GM19452 (cell line): Measurements from ENCODE around the gene PSME1.

Source experiments
- ATAC-seq: cut with Tn5 transposase; IDR thresholded peaks from one replicate; pipeline ENCODE4 v1.9.1; 2021; ENCODE audit not compliant: unreplicated experiment

The PSME1 gene

GRCh38 chr14:24129410-24129998 lies 6.5 kb upstream of the PSME1 start:
- no peak for ATAC-seq

- no peak for ATAC-seq
Observed at GRCh38 chr14:24130380-24130716, 5.6 kb upstream of the PSME1 start, which contains the start of gene FITM1. Gene FITM1, plus strand, starts transcription at chr14:24130659. Its CDS starts 905 bp downstream, at chr14:24131564.

GRCh38 chr14:24130717-24131548 lies 5.1 kb upstream of the PSME1 start:
- ATAC-seq = no peak

GRCh38 chr14:24131549-24131966 lies 4.4 kb upstream of the PSME1 start:
- no peak for ATAC-seq

- no peak for ATAC-seq
Observed at GRCh38 chr14:24132061-24132685, 3.8 kb upstream of the PSME1 start.

- ATAC-seq = no peak
Observed at GRCh38 chr14:24132976-24133375, 3.0 kb upstream of the PSME1 start.

- ATAC-seq = no peak
Observed at GRCh38 chr14:24133735-24134134, 2.3 kb upstream of the PSME1 start.

- peak; percentile 4 for ATAC-seq
Observed at GRCh38 chr14:24135584-24135833, 485 bp upstream of the PSME1 start.

GRCh38 chr14:24136684-24137528 lies 912 bp downstream of the PSME1 start:
- no peak for ATAC-seq

GRCh38 chr14:24137529-24138395 lies 1.8 kb downstream of the PSME1 start:
- no peak for ATAC-seq

GRCh38 chr14:24138396-24139271 lies 2.6 kb downstream of the PSME1 start:
- no peak for ATAC-seq

GRCh38 chr14:24139272-24139934 lies 3.4 kb downstream of the PSME1 start:
- no peak for ATAC-seq

GRCh38 chr14:24141097-24141880 lies 5.3 kb downstream of the PSME1 start, which contains the start of gene EMC9:
Gene EMC9, minus strand, starts transcription at chr14:24141591. Its CDS starts 287 bp downstream, at chr14:24141304.
- peak; percentile 82 for ATAC-seq

- no peak for ATAC-seq
Observed at GRCh38 chr14:24143511-24143910, 7.5 kb downstream of the PSME1 start.

GRCh38 chr14:24144451-24144850 lies 8.5 kb downstream of the PSME1 start:
- ATAC-seq = no peak

GRCh38 chr14:24145219-24145618 lies 9.2 kb downstream of the PSME1 start:
- no peak for ATAC-seq

GRCh38 chr14:24145690-24146452 lies 9.9 kb downstream of the PSME1 start:
- no peak for ATAC-seq
